ENCODE data around the gene CFAP57. TPM values are rescaled to one million over a fixed set of nuclear protein-coding genes. Genes with fewer than 3 reads are reported as not detected.

CFAP57 gene
- total and polyA plus RNA-seq, 2 of the 13 experiments (the other 11 are each of a cell fraction or from before 2014, with no cell fraction given): 0.01 TPM; not detected in 1

DNA sequence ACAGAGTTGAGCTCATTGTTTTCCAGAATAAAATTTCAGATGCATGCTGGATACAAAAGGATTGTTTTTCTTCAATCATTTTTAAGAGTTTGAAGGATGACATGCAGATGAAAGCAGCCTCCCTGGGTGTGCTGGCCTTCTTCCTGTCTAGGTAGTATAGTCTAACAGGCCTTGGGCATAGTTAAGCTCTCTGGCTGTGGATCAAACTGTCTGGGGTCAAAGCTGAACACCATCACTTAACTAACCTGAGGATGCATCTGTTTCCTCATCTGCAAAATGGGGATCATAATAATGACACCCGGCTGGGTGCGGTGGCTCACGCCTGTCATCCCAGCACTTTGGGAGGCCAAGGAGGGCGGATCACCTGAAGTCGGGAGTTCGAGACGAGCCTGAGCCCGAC, 122.6 kb downstream of the CFAP57 start:
- intact Hi-C loops (cut with micrococcal nuclease; ENCODE audit: unreplicated experiment): no loop called here
- peaks cover 9% of the 10 kb centered on the region for H3K4me1 ChIP-seq (ENCODE audit: insufficient read depth, low read length)
- ChIA-PET CTCF (ENCODE audit: low intra/inter-chr PET ratio, low total read pairs) (no interaction called here), POLR2A (no interaction called here)
- H3K4me3 ChIP-seq (replicated peaks in 1 of 3; ENCODE audit: insufficient read depth in 1 of 3, low read depth in 2 of 3, low read length in 3 of 3): no peak overlapping the region
- no peak overlapping the region for H2AFZ ChIP-seq (ENCODE audit: low read length)
- H3K9ac ChIP-seq (ENCODE audit: insufficient read depth, low read depth, low read length): no peak overlapping the region
- no peak for DNase-seq (ENCODE audit: low spot score)
- TF ChIP-seq, protein P1, sequence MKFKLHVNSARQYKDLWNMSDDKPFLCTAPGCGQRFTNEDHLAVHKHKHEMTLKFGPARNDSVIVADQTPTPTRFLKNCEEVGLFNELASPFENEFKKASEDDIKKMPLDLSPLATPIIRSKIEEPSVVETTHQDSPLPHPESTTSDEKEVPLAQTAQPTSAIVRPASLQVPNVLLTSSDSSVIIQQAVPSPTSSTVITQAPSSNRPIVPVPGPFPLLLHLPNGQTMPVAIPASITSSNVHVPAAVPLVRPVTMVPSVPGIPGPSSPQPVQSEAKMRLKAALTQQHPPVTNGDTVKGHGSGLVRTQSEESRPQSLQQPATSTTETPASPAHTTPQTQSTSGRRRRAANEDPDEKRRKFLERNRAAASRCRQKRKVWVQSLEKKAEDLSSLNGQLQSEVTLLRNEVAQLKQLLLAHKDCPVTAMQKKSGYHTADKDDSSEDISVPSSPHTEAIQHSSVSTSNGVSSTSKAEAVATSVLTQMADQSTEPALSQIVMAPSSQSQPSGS (CRISPR knock-in tag; IDR thresholded peaks at IDR 0.05): no peak
- TF ChIP-seq ZNF557 (CRISPR knock-in tag; IDR thresholded peaks at IDR 0.05) (no peak), ZNF720 (CRISPR knock-in tag; IDR thresholded peaks at IDR 0.05) (no peak), NFYB (CRISPR knock-in tag; IDR thresholded peaks at IDR 0.05) (no peak), RARG (CRISPR knock-in tag; IDR thresholded peaks at IDR 0.05; ENCODE audit: low read depth) (no peak), DR1 (CRISPR knock-in tag; IDR thresholded peaks at IDR 0.05) (no peak), FOSL2 (CRISPR knock-in tag; IDR thresholded peaks at IDR 0.05) (no peak), HDAC6 (IDR thresholded peaks at IDR 0.05; ENCODE audit: low read depth, low read length) (no peak), GATAD2A (CRISPR knock-in tag; IDR thresholded peaks at IDR 0.05) (no peak), ZNF709 (CRISPR knock-in tag; IDR thresholded peaks at IDR 0.05) (no peak), ZSCAN21 (CRISPR knock-in tag; IDR thresholded peaks at IDR 0.05; ENCODE audit: borderline replicate concordance) (no peak), GFI1 (CRISPR knock-in tag; IDR thresholded peaks at IDR 0.05; ENCODE audit: borderline replicate concordance) (no peak), HNF4G (IDR thresholded peaks at IDR 0.05; ENCODE audit: borderline replicate concordance, low read depth, low read length) (no peak), HNF4G (CRISPR knock-in tag; IDR thresholded peaks at IDR 0.05; ENCODE audit: borderline replicate concordance, low read depth) (no peak), BCL6 (CRISPR knock-in tag; IDR thresholded peaks at IDR 0.05) (no peak)
- TF ChIP-seq, protein P2, sequence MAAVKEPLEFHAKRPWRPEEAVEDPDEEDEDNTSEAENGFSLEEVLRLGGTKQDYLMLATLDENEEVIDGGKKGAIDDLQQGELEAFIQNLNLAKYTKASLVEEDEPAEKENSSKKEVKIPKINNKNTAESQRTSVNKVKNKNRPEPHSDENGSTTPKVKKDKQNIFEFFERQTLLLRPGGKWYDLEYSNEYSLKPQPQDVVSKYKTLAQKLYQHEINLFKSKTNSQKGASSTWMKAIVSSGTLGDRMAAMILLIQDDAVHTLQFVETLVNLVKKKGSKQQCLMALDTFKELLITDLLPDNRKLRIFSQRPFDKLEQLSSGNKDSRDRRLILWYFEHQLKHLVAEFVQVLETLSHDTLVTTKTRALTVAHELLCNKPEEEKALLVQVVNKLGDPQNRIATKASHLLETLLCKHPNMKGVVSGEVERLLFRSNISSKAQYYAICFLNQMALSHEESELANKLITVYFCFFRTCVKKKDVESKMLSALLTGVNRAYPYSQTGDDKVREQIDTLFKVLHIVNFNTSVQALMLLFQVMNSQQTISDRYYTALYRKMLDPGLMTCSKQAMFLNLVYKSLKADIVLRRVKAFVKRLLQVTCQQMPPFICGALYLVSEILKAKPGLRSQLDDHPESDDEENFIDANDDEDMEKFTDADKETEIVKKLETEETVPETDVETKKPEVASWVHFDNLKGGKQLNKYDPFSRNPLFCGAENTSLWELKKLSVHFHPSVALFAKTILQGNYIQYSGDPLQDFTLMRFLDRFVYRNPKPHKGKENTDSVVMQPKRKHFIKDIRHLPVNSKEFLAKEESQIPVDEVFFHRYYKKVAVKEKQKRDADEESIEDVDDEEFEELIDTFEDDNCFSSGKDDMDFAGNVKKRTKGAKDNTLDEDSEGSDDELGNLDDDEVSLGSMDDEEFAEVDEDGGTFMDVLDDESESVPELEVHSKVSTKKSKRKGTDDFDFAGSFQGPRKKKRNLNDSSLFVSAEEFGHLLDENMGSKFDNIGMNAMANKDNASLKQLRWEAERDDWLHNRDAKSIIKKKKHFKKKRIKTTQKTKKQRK (IDR thresholded peaks at IDR 0.05; ENCODE audit: low read length): no peak
- no peaks in the 10 kb centered on the region for H3K79me2 ChIP-seq (ENCODE audit: insufficient read depth, low read length)
- no peak for FAIRE-seq
- no peak for ATAC-seq
- in situ Hi-C loops (cut with HindIII; ENCODE audit: extremely low pct_ligation_motif_present, low pct_unique_long_range_greater_than_20kb): no loop called here
- no peaks in the 10 kb centered on the region for H3K9me3 ChIP-seq (ENCODE audit: low read length)
- no peak overlapping the region for H3K27ac ChIP-seq (ENCODE audit: extremely low read length, insufficient read depth, low read length)
- H3K27me3 ChIP-seq (ENCODE audit: control insufficient read depth in 1 of 2, insufficient read depth in 2 of 2, low read length in 2 of 2): peaks cover 1 to 29% of the 10 kb centered on the region in 2 experiments; a peak in 4 of 5 replicates
- H3K4me2 ChIP-seq (ENCODE audit: low read depth, low read length): no peak overlapping the region
- no peaks in the 10 kb centered on the region for H3K36me3 ChIP-seq (replicated peaks in 1 of 2; ENCODE audit: control insufficient read depth in 1 of 2, insufficient read depth in 2 of 2, low read length in 2 of 2)
- no TSS peak for BruUV-seq (replicated peaks)
- H4K20me1 ChIP-seq (ENCODE audit: insufficient read depth, low read length): no peaks in the 10 kb centered on the region
- WGBS (ENCODE audit: low lambda C conversion rate): 77% methylated on average over 8 of the region's 8 CpGs
